Measurements from ENCODE around the gene CCDC60. TPM values are rescaled to one million over a fixed set of nuclear protein-coding genes. Genes with fewer than 3 reads are reported as not detected.

Gene CCDC60
- total and polyA plus RNA-seq, 2 of the 13 experiments (the other 11 are each of a cell fraction or from before 2014, with no cell fraction given): not detected

- TF ChIP-seq ZBTB40 (IDR thresholded peaks at IDR 0.05) (no peak), ZBTB40 (CRISPR knock-in tag; IDR thresholded peaks at IDR 0.05) (no peak), ZNF550 (CRISPR knock-in tag; IDR thresholded peaks at IDR 0.05; ENCODE audit: borderline replicate concordance) (no peak), NBN (conservative IDR thresholded peaks at IDR 0.05) (no peak), MLX (CRISPR knock-in tag; IDR thresholded peaks at IDR 0.05) (no peak), SP140L (CRISPR knock-in tag; IDR thresholded peaks at IDR 0.05; ENCODE audit: borderline replicate concordance) (no peak), HMGXB4 (CRISPR knock-in tag; IDR thresholded peaks at IDR 0.05; ENCODE audit: borderline replicate concordance in 1 of 2, low read depth in 1 of 2) (no peak), ATF7 (IDR thresholded peaks at IDR 0.05) (peak; percentile 88), ATF7 (CRISPR knock-in tag; IDR thresholded peaks at IDR 0.05) (no peak)
Measured at GRCh38 chr12:119432949-119433348, 98.4 kb downstream of the CCDC60 start (continued).
